WTC11 (cell line): Measurements from ENCODE around the gene EVI5L. TPM values are rescaled to one million over a fixed set of nuclear protein-coding genes. Genes with fewer than 3 reads are reported as not detected.

Source experiments
- ATAC-seq: fragments of 200-7000 bp; cut with Tn5 transposase; 2 replicates; pipeline ENCODE4 v1.10.0; 2021; ENCODE audit warnings: mild to moderate bottlenecking, moderate library complexity
- CTCF ChIA-PET: fragments of 300-600 bp; sonication (Branson Sonifier 250); formaldehyde crosslinking; loops from one replicate; lab custom pipeline; 2021; ENCODE audit warnings: antibody characterized with exemption; lab: Charles Lee
- POLR2A ChIA-PET: fragments of 350-600 bp; sonication (Branson Sonifier 250); formaldehyde crosslinking; loops from one replicate; lab custom pipeline; 2021; ENCODE audit warnings: antibody characterized with exemption; lab: Charles Lee
- DNase-seq: peaks from one replicate; pipeline ENCODE4 v3.0.0; 2021; ENCODE audit warnings: low spot score
- H3K27ac Mint-ChIP-seq: 2 replicates; pipeline ENCODE4 v1.8.0; 2021; ENCODE audit warnings: mixed read lengths
- H3K27me3 Mint-ChIP-seq: 2 replicates; pipeline ENCODE4 v1.8.0; 2021; ENCODE audit warnings: low read depth, mild to moderate bottlenecking, moderate library complexity, mixed read lengths
- H3K36me3 Mint-ChIP-seq: 2 replicates; pipeline ENCODE4 v1.8.0; 2021; ENCODE audit warnings: mixed read lengths
- H3K4me1 Mint-ChIP-seq: 2 replicates; pipeline ENCODE4 v1.8.0; 2022; ENCODE audit warnings: mixed read lengths
- H3K4me3 Mint-ChIP-seq: 2 replicates; pipeline ENCODE4 v1.8.0; 2021; ENCODE audit warnings: mild to moderate bottlenecking, moderate library complexity, mixed read lengths
- H3K9me3 Mint-ChIP-seq: 2 replicates; pipeline ENCODE4 v1.8.0; 2021; ENCODE audit warnings: mixed read lengths
- ELF4 ChIP-seq: sonication (generic); formaldehyde crosslinking; IDR thresholded peaks from 2 replicates; pipeline ENCODE4 v1.8.1; 2022; ENCODE audit warnings: low read depth, mild to moderate bottlenecking, moderate library complexity, missing genetic modification reagents
- ETV6 ChIP-seq: sonication (generic); formaldehyde crosslinking; IDR thresholded peaks from 2 replicates; pipeline ENCODE4 v1.8.1; 2022; ENCODE audit warnings: mild to moderate bottlenecking, missing genetic modification reagents
- FOXK1 ChIP-seq: sonication (generic); formaldehyde crosslinking; IDR thresholded peaks from 2 replicates; pipeline ENCODE4 v1.8.0; 2022; ENCODE audit warnings: mild to moderate bottlenecking, moderate library complexity, missing genetic modification reagents
- FOXP1 ChIP-seq: sonication (generic); formaldehyde crosslinking; IDR thresholded peaks from 2 replicates; pipeline ENCODE4 v1.8.0; 2022; ENCODE audit warnings: missing genetic modification reagents, mild to moderate bottlenecking, moderate library complexity, borderline replicate concordance
- MYBL2 ChIP-seq: sonication (generic); formaldehyde crosslinking; IDR thresholded peaks from 2 replicates; pipeline ENCODE4 v1.8.1; 2023; ENCODE audit warnings: mild to moderate bottlenecking, moderate library complexity, missing genetic modification reagents
- NFATC4 ChIP-seq: fragments of 250-450 bp; sonication (Bioruptor Pico); IDR thresholded peaks from 2 replicates; pipeline ENCODE4 v1.9.0; 2021; ENCODE audit warnings: mild to moderate bottlenecking
- RELA ChIP-seq: sonication (generic); formaldehyde crosslinking; IDR thresholded peaks from 2 replicates; pipeline ENCODE4 v1.8.1; 2022; ENCODE audit warnings: missing genetic modification reagents, mild to moderate bottlenecking, borderline replicate concordance
- SP1 ChIP-seq: sonication (generic); formaldehyde crosslinking; conservative IDR thresholded peaks from 2 replicates; pipeline ENCODE4 v1.8.1; 2022; ENCODE audit warnings: missing genetic modification reagents
- TEAD1 ChIP-seq: sonication (generic); formaldehyde crosslinking; IDR thresholded peaks from 2 replicates; pipeline ENCODE4 v1.8.0; 2022; ENCODE audit warnings: mild to moderate bottlenecking, missing genetic modification reagents
- TP53 ChIP-seq: sonication (generic); formaldehyde crosslinking; IDR thresholded peaks from 2 replicates; pipeline ENCODE4 v1.8.1; 2023; ENCODE audit warnings: mild to moderate bottlenecking, missing genetic modification reagents
- ZNF396 ChIP-seq: fragments of 250-450 bp; sonication (Bioruptor Pico); IDR thresholded peaks from 2 replicates; pipeline ENCODE4 v1.8.0; 2021; ENCODE audit warnings: mild to moderate bottlenecking, moderate library complexity, borderline replicate concordance
- ZNF423 ChIP-seq: fragments of 250-450 bp; sonication (Bioruptor Pico); IDR thresholded peaks from 2 replicates; pipeline ENCODE4 v2.1.2; 2022; ENCODE audit warnings: mild to moderate bottlenecking, moderate library complexity
- total RNA-seq: library from RNA; stranded (reverse); gene quantifications from 3 replicates; pipeline ENCODE4 v1.2.3, GENCODE V29; 2021
- TF ChIP-seq, protein P1 (sequence below): sonication (generic); formaldehyde crosslinking; IDR thresholded peaks from 2 replicates; pipeline ENCODE4 v1.8.0; 2022; ENCODE audit warnings: mild to moderate bottlenecking, missing genetic modification reagents
- TF ChIP-seq, protein P2 (sequence below): sonication (generic); formaldehyde crosslinking; IDR thresholded peaks from 2 replicates; pipeline ENCODE4 v1.8.1; 2023; ENCODE audit warnings: mild to moderate bottlenecking, moderate library complexity, missing genetic modification reagents
- TF ChIP-seq, protein P3 (sequence below): fragments of 250-450 bp; sonication (Bioruptor Pico); IDR thresholded peaks from 2 replicates; pipeline ENCODE4 v1.9.0; 2021; ENCODE audit warnings: mild to moderate bottlenecking
- TF ChIP-seq, protein P4 (sequence below): sonication (generic); formaldehyde crosslinking; IDR thresholded peaks from 2 replicates; pipeline ENCODE4 v1.8.0; 2022; ENCODE audit warnings: mild to moderate bottlenecking, missing genetic modification reagents
- TF ChIP-seq, protein P5 (sequence below): sonication (generic); formaldehyde crosslinking; IDR thresholded peaks from 2 replicates; pipeline ENCODE4 v1.8.1; 2023; ENCODE audit warnings: mild to moderate bottlenecking, missing genetic modification reagents

The EVI5L gene
- total RNA-seq, 1 experiment from 2014 or later = 10.5 TPM

DNA sequence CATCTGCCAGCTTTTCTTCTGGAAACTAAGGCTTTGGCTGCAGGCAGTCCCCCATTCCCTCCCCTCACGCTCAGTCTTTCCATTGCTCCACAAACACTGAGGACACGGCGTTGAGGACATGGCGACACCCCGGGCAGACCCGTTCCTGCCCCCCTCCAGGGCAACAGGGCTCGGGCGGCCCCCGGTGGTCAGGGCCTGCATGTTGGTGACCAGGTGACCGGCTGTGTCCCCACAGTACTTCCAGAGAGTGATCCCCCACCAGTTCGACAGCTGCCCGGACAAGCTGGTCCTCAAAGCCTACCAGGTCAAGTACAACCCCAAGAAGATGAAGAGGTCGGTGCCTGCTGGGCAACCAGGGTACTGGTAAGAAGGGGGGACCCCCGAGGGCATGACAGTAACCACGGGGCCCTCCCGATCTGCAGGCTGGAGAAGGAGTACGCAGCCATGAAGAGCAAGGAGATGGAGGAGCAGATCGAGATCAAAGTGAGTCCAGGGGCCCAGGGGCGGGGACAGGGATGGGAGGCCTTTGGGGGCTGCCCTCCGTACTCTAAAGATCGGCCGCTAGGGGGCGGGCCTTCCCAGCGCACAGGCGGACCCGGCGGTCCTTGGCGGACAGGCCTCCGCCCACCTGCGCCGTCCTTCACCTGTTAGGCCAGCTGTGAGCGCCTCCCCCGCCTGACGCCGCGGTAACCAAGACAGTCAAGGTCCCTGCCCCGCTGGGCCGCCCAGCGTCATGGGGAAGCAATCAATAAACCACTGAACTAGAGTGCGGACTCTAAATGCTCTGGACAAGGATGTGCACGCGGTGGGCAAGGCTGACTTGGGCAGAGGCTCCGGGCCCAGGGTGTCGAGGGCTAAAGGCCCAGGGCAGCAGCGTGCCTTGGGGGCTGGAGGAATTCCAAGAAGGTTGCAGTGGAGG, 23.1 kb downstream of the EVI5L start (continued):
- peak; percentile 72 for TF ChIP-seq SP1 (CRISPR knock-in tag)
- 0 out of 2 replicates have a peak, but pooled peaks have one; percentile 25 for TF ChIP-seq MYBL2 (CRISPR knock-in tag)
- no peak for TF ChIP-seq NFATC4 (CRISPR knock-in tag)
- 0 out of 2 replicates have a peak, but pooled peaks have one; percentile 52 for TF ChIP-seq ETV6 (CRISPR knock-in tag)
- TF ChIP-seq RELA (CRISPR knock-in tag) = no peak
- TF ChIP-seq, protein P1, sequence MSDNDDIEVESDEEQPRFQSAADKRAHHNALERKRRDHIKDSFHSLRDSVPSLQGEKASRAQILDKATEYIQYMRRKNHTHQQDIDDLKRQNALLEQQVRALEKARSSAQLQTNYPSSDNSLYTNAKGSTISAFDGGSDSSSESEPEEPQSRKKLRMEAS (CRISPR knock-in tag) = peak; percentile 80
- peak; percentile 43; the same call in 1 of the 2 replicates for TF ChIP-seq ZNF423
- TF ChIP-seq ZNF396 = no peak
- TF ChIP-seq, protein P2, sequence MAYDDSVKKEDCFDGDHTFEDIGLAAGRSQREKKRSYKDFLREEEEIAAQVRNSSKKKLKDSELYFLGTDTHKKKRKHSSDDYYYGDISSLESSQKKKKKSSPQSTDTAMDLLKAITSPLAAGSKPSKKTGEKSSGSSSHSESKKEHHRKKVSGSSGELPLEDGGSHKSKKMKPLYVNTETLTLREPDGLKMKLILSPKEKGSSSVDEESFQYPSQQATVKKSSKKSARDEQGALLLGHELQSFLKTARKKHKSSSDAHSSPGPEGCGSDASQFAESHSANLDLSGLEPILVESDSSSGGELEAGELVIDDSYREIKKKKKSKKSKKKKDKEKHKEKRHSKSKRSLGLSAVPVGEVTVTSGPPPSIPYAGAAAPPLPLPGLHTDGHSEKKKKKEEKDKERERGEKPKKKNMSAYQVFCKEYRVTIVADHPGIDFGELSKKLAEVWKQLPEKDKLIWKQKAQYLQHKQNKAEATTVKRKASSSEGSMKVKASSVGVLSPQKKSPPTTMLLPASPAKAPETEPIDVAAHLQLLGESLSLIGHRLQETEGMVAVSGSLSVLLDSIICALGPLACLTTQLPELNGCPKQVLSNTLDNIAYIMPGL (CRISPR knock-in tag) = peak; percentile 53; the same call in 1 of the 2 replicates
- TF ChIP-seq TEAD1 (CRISPR knock-in tag) = 0 out of 2 replicates have a peak, but pooled peaks have one; percentile 42
- TF ChIP-seq, protein P3, sequence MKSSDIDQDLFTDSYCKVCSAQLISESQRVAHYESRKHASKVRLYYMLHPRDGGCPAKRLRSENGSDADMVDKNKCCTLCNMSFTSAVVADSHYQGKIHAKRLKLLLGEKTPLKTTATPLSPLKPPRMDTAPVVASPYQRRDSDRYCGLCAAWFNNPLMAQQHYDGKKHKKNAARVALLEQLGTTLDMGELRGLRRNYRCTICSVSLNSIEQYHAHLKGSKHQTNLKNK (CRISPR knock-in tag) = no peak
- no peak for TF ChIP-seq TP53 (CRISPR knock-in tag)
- TF ChIP-seq, protein P4, sequence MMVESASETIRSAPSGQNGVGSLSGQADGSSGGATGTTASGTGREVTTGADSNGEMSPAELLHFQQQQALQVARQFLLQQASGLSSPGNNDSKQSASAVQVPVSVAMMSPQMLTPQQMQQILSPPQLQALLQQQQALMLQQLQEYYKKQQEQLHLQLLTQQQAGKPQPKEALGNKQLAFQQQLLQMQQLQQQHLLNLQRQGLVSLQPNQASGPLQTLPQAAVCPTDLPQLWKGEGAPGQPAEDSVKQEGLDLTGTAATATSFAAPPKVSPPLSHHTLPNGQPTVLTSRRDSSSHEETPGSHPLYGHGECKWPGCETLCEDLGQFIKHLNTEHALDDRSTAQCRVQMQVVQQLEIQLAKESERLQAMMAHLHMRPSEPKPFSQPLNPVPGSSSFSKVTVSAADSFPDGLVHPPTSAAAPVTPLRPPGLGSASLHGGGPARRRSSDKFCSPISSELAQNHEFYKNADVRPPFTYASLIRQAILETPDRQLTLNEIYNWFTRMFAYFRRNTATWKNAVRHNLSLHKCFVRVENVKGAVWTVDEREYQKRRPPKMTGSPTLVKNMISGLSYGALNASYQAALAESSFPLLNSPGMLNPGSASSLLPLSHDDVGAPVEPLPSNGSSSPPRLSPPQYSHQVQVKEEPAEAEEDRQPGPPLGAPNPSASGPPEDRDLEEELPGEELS (CRISPR knock-in tag) = 0 out of 2 replicates have a peak, but pooled peaks have one; percentile 13
- TF ChIP-seq FOXK1 (CRISPR knock-in tag) = peak; percentile 58
- TF ChIP-seq FOXP1 (CRISPR knock-in tag) = peak; percentile 72; the same call in 1 of the 2 replicates

DNA sequence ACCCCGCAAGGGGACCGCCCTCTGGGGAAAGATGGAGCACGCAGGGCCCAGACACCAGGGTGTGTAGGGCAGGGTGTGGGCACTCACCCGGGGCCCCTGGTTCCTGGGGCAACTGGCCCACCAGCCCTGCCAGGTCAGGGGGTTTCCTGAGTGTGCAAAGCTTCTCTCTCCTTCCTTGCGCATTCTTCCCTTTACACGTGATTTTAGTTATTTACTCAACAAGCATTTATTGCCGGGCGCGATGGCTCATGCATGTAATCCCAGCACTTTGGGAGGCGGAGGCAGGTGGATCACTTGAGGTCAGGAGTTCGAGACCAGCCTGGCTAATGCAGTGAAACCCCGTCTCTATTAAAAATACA, 23.7 kb downstream of the EVI5L start:
- Mint-ChIP-seq H3K36me3 (no peaks in the 10 kb centered on the region), H3K9me3 (no peaks in the 10 kb centered on the region), H3K4me3 (peak overlapping the region; percentile 51), H3K27ac (no peak overlapping the region), H3K27me3 (peaks cover 37% of the 10 kb centered on the region), H3K4me1 (peaks cover 8% of the 10 kb centered on the region; the same call in 1 of the 2 replicates)
- DNase-seq (no peak), ATAC-seq (no peak)
- ChIA-PET POLR2A (interaction anchor here (0.6 to 0.7 kb wide), 2 partner anchors 20 to 50 kb away, joined by 3 to 5 read pairs; partner anchors contain the start of genes MAP2K7 and PRR36), CTCF (interaction anchor here (0.5 to 3.3 kb wide), 26 partner anchors 9 to 215 kb away, joined by 3 to 53 read pairs (median 5); partner anchors contain the start of genes LRRC8E, SNAPC2, TIMM44 and TRAPPC5)
- no peak for TF ChIP-seq ELF4 (CRISPR knock-in tag)
- TF ChIP-seq, protein P5, sequence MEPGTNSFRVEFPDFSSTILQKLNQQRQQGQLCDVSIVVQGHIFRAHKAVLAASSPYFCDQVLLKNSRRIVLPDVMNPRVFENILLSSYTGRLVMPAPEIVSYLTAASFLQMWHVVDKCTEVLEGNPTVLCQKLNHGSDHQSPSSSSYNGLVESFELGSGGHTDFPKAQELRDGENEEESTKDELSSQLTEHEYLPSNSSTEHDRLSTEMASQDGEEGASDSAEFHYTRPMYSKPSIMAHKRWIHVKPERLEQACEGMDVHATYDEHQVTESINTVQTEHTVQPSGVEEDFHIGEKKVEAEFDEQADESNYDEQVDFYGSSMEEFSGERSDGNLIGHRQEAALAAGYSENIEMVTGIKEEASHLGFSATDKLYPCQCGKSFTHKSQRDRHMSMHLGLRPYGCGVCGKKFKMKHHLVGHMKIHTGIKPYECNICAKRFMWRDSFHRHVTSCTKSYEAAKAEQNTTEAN = 0 out of 2 replicates have a peak, but pooled peaks have one; percentile 38
